UCSD-AML1 (cell line): ENCODE results near the gene USP31.

Experiments used
- DNase-seq: peaks from one replicate; lab custom pipeline; 2025; ENCODE audit not compliant: unreplicated experiment; lab: John Stamatoyannopoulos, UW

USP31 gene

DNA sequence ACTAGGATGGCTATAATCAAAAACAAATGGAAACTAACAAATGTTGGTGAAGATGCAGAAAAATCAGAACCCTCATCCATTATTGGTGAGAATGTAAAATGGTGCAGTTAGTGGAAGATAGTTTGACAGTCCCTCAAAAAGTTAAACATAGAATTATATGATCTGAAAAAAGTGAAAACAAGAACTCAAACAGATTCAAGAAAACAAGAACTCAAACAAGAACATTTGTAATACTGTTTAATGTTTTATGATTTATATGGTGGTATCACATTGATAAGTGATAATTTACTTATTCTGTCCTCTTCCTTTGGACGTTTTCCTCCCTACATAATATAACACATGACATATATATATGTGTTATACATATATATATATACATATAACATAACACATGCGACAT lies 12.0 kb downstream of the USP31 start:
- no peak for DNase-seq

DNA sequence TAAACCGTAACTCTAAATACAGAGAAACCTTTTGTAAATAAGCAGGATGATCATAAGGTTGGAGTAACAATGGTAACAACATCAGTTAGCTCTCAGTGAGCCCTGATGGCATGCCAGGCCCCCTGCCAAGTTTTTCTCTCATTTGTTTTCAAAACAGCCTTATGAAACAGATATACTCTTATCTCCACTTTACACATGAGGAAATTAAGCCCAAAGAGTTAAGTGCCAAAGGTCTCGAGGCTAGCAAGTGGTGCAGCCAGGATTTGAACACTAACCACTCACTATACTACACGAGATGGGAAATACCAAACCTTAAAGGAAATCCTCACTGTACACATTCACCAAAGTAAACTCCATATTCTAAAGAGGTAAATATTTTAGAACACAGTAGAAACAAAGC lies 15.0 kb downstream of the USP31 start:
- no peak for DNase-seq

GRCh38 chr16:23132775-23133463 lies 16.3 kb downstream of the USP31 start:
- no peak for DNase-seq

DNA sequence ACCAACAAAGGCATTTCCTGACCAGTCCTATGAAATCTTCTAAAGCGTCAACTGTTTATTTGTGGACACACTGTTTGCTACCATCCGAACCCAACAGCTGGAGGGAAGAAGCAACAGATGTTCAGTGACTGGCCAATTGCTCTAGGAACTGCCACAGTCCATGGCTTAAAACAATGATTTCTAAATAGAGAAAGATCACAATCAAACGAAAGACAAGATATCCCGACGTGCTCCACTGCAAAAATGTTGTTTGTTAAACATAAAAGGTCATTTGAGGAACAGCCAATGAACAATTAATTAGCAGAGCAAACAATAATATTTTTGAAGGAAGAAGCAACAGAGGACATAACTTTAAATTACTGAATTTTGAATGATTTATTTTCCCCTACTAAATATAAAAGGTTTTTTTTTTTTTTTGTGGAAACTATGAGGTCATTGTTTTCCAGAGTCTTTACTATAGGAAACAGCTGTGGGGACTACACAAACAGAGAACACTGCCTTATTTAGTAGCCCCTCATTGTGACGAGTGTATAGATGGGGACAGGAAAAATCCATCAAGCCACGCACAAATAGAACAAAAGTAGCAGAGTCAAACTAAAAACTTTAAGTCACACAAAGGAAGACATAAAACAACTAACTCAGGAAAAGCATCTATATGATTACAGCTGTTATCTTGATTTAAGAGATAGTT lies 17.2 kb downstream of the USP31 start:
- no peak for DNase-seq

DNA sequence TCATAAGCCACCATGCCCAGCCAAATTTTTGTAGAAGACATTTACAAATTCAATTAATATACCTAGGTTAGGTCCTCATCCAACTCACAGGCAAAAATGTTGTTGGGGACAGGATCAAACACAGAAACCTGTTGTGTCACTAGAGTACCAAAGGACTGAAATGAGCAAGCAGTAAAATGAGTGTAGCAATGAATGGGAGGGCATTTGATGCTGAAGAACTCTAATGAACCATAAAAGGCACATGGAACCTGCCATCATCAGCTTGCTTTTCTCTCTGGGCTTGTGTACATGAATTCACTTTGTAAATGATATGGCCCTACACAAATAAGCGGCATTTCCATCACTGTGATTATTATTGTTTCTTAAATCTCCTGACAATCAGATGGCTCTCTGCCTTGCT lies 17.8 kb downstream of the USP31 start:
- no peak for DNase-seq

DNA sequence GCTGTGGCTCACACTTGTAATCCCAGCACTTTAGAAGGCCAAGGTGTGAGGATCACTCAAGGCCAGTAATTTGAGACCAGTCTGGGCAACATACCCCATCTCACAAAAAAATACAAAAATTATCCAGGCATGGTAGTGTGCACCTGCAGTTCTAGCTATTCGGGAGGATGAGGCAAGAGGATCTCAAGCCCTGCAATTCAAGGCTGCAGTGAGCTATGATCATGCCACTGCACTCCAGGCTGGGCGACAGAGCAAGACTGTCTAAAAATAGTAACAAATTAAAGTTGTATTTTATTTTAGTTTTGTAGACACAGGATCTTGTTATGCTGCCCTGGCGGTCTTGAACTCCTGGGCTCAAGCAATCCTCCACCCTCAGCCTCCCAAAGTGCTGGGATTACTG lies 18.2 kb downstream of the USP31 start:
- no peak for DNase-seq

DNA sequence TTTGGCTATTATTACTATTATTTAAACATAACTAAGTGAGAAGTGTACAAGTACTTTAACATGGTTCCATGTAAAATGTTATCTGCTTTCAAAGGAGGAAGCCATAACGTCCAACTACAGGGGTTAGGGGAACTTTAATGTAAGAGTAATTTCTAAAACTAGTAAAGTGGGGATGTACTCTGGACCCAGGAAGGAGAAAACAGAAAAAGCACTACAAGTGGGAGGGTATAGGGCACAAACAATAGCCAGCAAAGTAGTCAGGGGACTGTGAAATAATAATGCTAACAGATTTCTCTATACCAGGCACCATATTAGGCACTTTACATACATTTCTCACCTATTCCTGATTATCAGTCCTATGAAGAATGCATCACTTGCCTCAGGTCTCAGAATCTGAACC lies 19.6 kb downstream of the USP31 start:
- DNase-seq, result no peak

- no peak for DNase-seq
These were observed 21.2 kb downstream of the USP31 start for GRCh38 chr16:23128056-23128455.

DNA sequence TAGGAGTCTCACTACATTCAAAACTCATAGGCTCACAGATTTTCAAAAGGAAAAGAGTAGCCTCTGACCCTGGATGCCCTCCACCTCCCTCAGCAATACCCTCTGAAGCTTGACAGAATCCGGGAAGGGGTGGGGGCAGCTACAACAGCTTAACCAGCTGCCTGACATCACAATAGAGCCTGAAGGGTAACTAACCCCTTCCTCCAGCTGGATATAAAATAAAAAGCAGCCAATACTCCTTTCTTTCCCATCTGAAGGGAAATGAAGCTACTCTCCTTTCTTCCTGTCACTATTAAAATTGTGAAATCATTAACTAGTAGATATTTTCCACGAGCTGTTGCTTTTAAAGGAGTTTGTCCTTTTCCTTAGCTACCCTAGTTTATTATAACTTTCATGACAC lies 24.0 kb downstream of the USP31 start:
- no peak for DNase-seq

GRCh38 chr16:23124315-23124714 lies 24.9 kb downstream of the USP31 start:
- no peak for DNase-seq

- no peak for DNase-seq
These were observed 27.1 kb downstream of the USP31 start for GRCh38 chr16:23122144-23122543.

DNA sequence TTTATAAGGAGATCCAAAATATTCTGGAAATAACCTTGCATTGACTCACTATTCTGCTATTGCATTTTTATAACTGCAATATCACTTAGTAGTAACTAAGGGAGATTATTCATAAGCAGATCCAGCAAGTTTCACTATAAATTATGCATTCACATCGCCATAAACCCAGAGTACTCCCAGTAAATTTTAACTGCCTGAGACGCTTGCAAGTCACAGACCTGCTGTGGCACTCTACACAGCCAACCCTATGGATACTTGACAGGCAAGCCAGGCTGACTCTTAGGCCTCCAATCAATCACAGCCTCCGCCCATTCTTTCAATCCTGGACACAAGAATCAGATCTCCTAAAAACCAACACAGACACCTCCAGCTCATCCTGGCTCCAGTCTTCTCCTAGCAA lies 28.2 kb downstream of the USP31 start:
- DNase-seq, result no peak

DNA sequence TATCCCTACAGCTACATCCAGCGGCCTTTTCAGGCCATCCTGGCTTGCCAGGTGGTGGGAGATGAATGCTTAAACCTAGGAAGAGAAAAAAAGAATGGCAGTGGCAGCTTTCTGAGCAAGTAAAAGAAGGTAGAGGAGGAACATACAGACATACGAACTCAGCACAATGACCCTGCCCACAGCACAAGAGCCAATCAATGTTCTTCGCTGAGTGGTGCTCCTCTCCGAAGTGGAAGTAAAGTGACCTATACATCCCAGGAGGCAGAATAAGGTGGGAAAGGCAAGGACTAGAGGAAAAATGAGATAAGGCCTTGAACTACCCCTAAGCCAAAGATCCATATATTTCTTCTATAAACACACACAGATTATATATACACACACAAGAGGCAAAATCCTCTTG lies 28.7 kb downstream of the USP31 start:
- no peak for DNase-seq

GRCh38 chr16:23119570-23119969 lies 29.7 kb downstream of the USP31 start:
- no peak for DNase-seq

DNA sequence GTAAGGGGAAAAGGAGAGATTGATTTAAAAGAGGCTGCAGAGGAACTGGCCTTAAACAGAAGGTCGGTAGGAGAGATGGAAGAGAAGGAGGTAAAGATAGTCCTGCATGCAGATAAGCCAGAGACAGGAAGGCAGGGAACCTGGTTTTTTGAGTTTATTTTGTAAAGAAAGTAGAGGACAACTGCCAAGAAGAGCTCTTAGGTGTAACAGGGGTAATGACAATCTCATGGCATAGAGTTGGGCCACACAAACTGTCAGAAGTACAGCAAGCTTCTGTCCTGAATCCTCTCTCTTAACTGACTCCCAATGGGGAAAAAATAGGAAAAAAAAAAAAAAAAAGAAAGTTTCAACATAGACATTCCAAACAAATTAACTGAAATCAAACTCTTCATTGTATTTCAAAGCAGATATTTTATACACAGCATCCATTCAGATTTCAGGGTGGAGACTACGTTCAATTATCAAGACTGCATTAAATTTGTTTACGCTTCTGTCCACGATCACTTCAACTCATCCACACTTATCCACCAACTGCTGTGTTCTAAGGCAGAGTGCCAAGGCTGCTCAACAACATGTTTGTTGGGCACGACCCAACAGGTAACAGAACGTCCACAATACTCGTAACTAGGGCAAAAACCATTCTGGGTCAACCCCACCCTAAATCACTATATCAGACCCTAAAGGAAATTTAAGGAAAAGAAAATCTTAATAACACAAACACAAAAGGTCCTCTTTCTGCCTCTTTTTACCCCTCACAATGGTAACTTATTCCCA lies 34.9 kb downstream of the USP31 start:
- no peak for DNase-seq

DNA sequence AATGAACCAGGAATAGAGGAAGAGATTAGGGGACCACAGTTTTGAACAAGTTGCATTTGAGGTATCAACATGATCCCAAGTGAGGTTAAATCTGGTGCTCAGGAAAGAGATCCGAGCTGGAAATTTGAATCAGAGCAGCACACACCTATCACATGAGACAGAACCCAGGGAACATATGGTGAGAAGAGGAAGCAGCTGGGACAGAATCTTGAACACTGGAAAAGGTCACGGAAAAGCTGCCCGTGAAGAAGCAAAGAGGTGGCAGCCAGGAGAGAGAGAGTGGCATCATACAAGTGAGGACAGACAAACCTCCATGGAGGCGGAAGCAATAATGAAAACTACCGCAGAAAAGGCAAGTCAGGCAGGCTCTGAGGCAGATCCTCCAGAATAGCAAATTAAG lies 36.1 kb downstream of the USP31 start:
- no peak for DNase-seq

GRCh38 chr16:23110257-23110899 lies 38.9 kb downstream of the USP31 start:
- DNase-seq, result no peak

DNA sequence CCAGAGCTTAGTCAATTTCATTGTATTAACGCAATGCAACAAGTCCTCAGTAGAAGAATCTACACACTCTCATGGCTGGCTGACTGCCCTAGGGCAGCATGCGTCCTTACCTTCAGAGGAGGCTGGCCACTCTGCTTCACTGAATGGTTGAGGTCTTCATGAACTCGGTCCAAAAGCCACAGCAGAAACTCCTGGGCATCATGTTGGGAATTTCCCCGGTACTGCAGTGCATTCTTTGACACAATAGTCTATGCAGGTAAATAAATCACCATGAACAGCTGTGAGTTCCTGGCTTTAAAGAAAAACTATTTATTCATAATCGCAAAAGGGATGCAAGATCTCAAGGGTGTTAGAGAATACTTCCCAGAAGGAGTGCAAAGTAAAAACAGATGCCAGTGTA lies 41.3 kb downstream of the USP31 start:
- DNase-seq, result no peak

DNA sequence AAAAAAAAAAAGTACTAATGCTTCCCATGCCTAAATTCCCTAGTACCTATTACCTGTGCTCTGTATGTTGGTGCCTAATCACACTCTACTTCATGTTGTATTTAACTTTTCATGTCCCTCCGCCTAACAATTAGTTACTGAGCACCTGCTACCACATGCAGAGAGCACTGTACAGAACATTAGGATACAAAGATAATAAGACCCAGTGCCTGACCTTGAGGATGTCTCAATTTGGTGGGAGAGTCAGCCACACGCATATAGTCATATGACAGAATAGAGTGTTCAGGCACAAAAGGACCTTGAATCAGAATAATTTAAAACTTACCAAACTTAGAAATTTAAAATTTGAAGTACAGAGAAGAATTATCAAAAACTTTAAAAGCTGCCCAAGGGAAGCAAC lies 42.1 kb downstream of the USP31 start:
- DNase-seq, result no peak

- DNase-seq, result no peak
These were observed 43.9 kb downstream of the USP31 start for GRCh38 chr16:23105309-23105708.

GRCh38 chr16:23104032-23104955 lies 45.0 kb downstream of the USP31 start:
- no peak for DNase-seq
